GM18519 (cell line): Measurements from ENCODE around the gene ARID5B.
A peak's percentile ranks its signal among the peaks of the same experiment; 100 is the strongest.
"Not testable (repeated sequence)": the region's sequence is repeated elsewhere in the genome, so short reads cannot be mapped to it uniquely, and the experiment has no call there.

Experiments used
- ATAC-seq: cut with Tn5 transposase; IDR thresholded peaks from one replicate; pipeline ENCODE4 v1.9.1; 2021; ENCODE audit warnings: mild to moderate bottlenecking, moderate library complexity; ENCODE audit not compliant: unreplicated experiment, low FRiP score

ARID5B gene

GRCh38 chr10:62024026-62024701, 122.7 kb downstream of the ARID5B start:
- ATAC-seq = no peak

GRCh38 chr10:62025134-62025794, 123.8 kb downstream of the ARID5B start:
- no peak for ATAC-seq

DNA sequence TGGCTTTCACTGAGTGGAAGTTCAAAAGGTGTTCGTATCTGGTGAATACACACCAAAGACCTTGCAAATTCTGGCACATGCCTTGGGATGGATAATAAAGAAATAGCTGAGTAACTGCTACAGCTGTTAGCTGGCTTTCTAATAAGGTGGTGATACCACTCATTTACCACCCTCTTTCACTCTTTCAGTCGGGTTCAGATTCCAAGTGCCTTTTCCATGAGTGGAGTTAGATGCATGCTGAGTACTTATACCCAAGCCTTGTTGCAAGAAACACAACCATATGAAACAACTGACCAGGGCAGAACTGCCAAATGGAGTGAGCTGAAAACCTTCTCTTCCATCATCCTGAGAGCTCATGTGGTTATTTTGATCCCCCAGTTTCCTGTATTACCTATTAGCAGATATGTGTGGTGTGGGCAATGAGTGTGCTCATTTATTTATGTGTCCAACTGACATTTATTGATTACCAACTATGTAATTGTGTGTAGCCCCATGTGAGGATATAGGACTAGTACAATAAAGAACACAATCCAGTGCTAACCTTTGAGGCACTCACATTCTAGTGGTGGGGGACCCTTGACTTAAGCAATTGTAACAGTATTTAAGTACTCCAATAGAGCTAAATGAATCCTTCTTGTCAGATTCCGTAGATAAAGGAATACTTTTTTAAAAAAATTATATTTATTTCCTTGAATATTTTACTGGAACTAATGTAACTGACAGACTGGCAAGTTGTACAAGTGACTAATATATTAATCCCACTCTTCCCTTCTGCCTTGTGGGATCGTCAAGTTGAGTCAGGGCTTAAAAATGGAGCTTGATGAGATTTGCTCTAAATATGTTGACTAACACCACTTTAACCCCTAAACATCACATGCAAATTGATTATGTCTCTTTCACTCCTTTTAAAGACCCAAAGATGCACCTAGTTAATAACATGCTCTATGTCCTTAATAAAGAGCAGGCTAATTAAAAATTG, 124.7 kb downstream of the ARID5B start:
- no peak for ATAC-seq

GRCh38 chr10:62027841-62028501, 126.5 kb downstream of the ARID5B start:
- ATAC-seq = no peak

GRCh38 chr10:62028502-62028842, 127.0 kb downstream of the ARID5B start:
- ATAC-seq = not testable (repeated sequence)

DNA sequence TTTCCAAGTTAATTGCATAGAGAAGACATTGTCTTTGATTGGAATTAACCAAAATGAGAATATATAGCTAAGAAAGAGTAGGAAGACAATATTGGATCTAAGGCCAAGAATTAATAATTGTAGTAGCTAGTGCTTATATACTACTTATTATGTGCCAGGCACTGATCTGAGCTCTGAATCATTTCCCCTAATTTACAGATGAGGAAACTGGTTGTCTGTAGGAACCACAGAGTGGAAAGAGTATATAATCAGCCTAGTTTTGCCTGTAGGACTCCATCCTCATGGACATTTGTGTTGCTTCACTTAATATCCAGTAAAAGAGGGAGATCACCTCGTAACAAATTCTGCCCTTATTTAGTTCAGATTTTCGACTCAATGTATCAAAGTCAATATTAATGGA, 127.9 kb downstream of the ARID5B start:
- ATAC-seq = no peak

DNA sequence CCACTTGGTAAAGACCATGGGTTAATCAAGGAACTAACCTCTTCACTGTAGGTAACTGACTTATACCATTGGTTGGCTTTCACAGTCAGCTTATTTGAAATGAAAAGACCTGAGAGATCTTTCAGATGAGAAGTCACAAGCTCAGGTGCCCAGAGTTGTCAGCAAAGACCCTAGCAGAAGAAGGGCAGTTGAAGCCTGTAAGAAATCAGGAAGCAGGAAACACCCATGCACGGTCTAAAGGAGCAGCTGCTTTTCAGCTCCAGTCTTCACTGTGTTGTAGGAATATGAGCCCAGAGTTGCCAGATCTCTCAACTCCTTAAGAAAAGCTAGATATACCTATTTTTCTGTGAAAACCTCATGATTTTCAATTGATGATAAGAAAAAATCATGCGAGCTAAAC, 130.0 kb downstream of the ARID5B start:
- no peak for ATAC-seq

GRCh38 chr10:62033125-62033524, 131.6 kb downstream of the ARID5B start:
- no peak for ATAC-seq

- ATAC-seq = no peak
These were observed 132.7 kb downstream of the ARID5B start for GRCh38 chr10:62034096-62034640.

DNA sequence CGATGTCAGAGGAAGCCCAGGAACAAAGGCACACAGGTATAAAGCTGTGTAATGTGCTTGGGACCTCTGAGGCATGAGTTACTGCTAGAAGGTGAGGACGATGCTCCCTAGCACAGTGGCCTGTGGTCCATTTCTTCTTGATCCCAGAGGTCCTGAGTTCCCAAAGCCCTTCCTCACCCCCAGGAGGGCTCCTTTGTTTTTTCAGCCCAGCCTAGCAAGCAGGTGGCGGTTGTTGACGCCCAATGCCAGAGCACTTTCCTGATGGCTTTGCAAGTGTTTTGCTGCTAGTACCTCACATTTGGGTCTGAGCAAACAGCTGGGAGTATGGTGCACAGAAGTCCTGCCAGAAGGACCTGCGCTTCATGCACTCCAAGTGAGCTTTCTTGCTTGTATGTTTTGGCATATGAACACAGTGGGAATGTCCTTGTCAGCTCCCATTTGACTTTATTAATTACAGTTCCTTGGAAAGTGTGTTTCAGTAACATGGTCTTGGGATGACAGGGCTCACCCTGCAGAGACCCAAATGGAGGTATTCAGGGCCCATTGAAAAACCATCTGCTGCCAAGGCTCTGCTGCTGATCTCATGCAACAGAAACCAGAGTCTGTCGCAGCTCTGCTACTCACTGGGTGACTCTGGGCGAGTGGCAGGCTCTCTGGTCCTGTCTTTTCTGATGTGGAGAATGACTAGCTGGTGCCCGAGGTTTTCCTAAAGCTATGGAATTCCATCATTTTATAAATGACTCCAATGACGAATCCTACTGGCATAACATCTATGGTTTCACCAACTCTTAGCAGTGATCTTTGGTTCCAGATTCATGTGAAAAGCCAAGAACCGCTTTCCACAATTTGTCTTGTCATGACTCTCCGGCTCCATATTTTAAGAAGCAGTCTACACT, 134.9 kb downstream of the ARID5B start:
- ATAC-seq = no peak

GRCh38 chr10:62037166-62037831, 135.8 kb downstream of the ARID5B start:
- no peak for ATAC-seq

DNA sequence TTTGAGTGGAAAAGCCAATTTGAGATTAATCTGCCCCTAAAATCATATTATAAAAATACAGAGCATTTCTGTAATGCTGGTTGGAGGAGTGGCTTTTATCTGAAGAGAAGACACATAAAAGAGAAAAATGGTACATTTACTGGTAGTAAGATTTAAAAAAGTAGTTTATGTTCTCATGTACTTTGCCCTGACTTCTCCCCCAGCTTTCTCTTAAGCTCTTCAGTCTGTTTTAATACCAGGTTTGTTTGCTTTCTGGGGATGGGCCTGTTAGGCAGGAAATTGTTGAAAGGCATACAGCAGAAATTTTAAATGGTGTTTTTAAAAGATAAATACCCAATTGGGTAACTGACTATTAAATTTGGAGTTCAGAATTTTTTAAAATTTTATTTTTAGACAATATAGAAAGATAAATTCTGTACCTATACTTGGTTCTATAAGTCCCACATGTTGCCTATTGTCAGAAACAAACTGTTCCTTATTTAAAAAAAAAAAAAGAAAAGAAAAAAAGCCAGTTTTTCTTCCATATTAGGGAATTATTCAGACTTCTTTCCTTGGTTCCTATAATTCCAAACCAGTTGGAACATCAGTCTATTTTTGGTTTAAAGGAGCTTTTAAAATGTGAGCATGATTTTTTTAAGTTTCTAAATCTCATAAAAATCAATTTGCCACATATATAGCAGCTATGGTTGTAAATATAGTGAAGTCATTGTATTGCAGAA, 136.6 kb downstream of the ARID5B start:
- no peak for ATAC-seq

DNA sequence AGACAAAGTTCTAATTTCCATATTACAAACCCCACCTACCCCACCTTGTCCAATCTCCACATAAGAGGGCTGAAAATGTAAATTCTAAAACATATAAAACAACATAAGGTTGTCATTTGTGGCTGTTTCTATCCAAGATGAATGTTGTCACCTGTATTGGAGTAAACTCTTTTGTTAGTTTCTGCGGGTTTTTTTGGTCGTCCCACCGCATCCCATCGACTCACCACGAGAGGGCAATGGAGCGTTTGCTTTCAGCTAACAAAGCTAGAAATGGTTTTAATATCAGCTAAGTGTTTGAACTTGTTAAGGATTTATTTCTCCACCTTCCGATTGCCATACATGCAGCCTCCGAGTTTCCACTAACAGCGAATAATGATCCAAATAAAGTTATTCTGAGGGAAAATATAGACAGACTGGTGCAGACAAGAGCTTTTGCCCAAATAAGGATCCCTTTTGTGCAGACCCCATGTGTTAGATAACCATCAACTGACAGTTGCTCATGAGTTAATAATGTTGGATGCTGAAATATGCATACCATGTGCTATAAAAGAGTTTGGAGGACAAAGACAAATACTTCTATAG, 137.2 kb downstream of the ARID5B start:
- peak; percentile 36 for ATAC-seq

- ATAC-seq = no peak
These were observed 138.5 kb downstream of the ARID5B start for GRCh38 chr10:62039954-62040353.

GRCh38 chr10:62040881-62041280, 139.4 kb downstream of the ARID5B start:
- no peak for ATAC-seq

DNA sequence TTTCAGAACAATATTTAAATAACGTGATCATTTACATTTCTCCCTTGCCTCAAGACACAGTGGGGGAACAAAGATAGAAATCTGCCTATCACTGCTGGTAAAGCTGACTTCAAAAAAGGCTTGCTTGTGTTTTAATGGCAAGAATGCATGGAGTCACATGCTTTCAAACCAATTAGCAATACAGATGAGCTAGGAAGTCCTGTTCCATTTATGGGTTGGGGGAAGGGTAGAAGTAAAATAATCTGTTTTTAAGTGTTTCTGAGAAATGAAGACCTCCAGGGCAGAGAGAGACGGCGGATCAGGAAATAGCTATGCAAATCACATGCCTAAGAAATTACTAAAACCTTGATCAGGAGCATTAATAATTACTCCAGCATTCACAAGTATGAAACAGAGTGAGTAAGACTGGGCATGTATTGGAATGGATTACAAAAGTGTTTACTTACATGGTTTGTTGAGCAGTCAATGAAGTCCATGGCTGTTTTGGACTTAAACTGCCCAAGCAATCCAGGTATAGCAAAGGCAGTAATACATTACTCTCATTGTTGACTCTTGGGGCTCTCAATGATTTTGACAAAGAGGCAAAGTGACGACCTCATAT, 142.0 kb downstream of the ARID5B start:
- no peak for ATAC-seq

DNA sequence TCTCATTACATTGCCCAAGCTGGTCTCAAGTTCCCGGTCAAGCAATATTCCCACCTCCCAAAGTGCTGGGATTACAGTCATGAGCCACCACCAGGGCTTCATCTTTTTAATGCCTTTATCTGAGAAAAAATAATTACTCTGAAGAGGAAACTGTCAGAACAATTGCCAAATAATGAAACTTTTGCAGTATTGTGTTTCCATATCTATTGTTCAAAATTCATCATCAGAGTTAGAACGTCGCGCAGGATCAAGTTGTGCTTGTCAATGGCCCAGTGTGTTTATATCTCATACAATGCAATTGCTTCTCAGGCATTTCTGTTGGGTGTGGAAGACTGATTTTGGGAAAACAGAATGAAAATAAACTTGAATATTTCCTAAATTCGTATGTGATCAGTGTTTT, 143.1 kb downstream of the ARID5B start:
- no peak for ATAC-seq
